K562 (cell line): ENCODE results near the gene SCG2.

Source experiments
- ATF6 ChIP-seq: sonication (generic); formaldehyde crosslinking; IDR thresholded peaks from 2 replicates; pipeline ENCODE4 v1.4.0; 2020; ENCODE audit warnings: mild to moderate bottlenecking, missing genetic modification reagents
- CBX3 ChIP-seq, 2 experiments: IDR thresholded peaks; 1 replicate in 1 of 2; 2 replicates in 1 of 2; pipeline ENCODE4 v1.6.1; 2012; ENCODE audit warnings: inconsistent platforms in 2 of 2, low read length in 2 of 2, borderline replicate concordance in 1 of 2, control low read depth in 1 of 2
- CBX5 ChIP-seq: IDR thresholded peaks from 2 replicates; pipeline ENCODE4 v1.6.1; 2014; ENCODE audit warnings: low read depth, borderline replicate concordance
- CTCF ChIP-seq, 3 experiments: IDR thresholded peaks in 2 of 3; conservative IDR thresholded peaks in 1 of 3; 2 replicates each; pipeline ENCODE4 v1.5.1; 2011 to 2012; ENCODE audit warnings: low read length in 3 of 3, mild to moderate bottlenecking in 3 of 3, control low read depth in 2 of 3, improper control_type of control experiment in 1 of 3, inconsistent platforms in 1 of 3, low read depth in 1 of 3, mixed read lengths in 1 of 3, moderate library complexity in 1 of 3; ENCODE audit not compliant: insufficient read depth in 2 of 3
- NR3C1 ChIP-seq: sonication (generic); formaldehyde crosslinking; IDR thresholded peaks from 2 replicates; pipeline ENCODE4 v1.8.1; 2022; ENCODE audit warnings: missing genetic modification reagents
- RNF2 ChIP-seq: sonication (generic); IDR thresholded peaks from 2 replicates; pipeline ENCODE4 v1.6.1; 2016
- SFPQ ChIP-seq: fragments of 200-400 bp; formaldehyde crosslinking; IDR thresholded peaks from 2 replicates; pipeline ENCODE4 v1.6.1; 2017; ENCODE audit warnings: mild to moderate bottlenecking, low read depth, low read length, moderate library complexity
- TBP ChIP-seq: optimal IDR thresholded peaks from 2 replicates; pipeline ENCODE3; 2011; ENCODE audit warnings: low read depth, low read length, improper control_type of control experiment
- ZFP36 ChIP-seq: fragments of 150-350 bp; IDR thresholded peaks from 2 replicates; pipeline ENCODE4 v1.6.1; 2018; ENCODE audit warnings: low read length, low read depth; ENCODE audit not compliant: partially characterized antibody
- ZNF354B ChIP-seq: fragments of 250-450 bp; sonication (Bioruptor Pico); IDR thresholded peaks from 2 replicates; pipeline ENCODE4 v1.4.0; 2020

- TF ChIP-seq NR3C1 (CRISPR knock-in tag) (no peak), TBP (no peak), SFPQ (no peak), CTCF (IDR thresholded peaks at IDR 0.05 in 2 of 3, conservative IDR thresholded peaks at IDR 0.05 in 1 of 3; ENCODE audit: insufficient read depth in 2 of 3, low read depth in 1 of 3, low read length in 3 of 3) (no peak), ZNF354B (CRISPR knock-in tag) (no peak), ATF6 (no peak), CBX5 (no peak), CBX3 (IDR thresholded peaks at IDR 0.05; ENCODE audit: borderline replicate concordance in 1 of 2, low read length in 2 of 2) (no peak), ZFP36 (no peak), RNF2 (no peak)
Measured at GRCh38 chr2:223634238-223634637, 32.1 kb upstream of the SCG2 start.
